ENCODE data around the gene RALGAPB. TPM values are rescaled to one million over a fixed set of nuclear protein-coding genes. Genes with fewer than 3 reads are reported as not detected.
"Not testable (repeated sequence)": the region's sequence is repeated elsewhere in the genome, so short reads cannot be mapped to it uniquely, and the experiment has no call there.

Gene RALGAPB
- total RNA-seq, 3 donors from 2014 or later = 32.8 to 73.6 (median 58.0) TPM

DNA sequence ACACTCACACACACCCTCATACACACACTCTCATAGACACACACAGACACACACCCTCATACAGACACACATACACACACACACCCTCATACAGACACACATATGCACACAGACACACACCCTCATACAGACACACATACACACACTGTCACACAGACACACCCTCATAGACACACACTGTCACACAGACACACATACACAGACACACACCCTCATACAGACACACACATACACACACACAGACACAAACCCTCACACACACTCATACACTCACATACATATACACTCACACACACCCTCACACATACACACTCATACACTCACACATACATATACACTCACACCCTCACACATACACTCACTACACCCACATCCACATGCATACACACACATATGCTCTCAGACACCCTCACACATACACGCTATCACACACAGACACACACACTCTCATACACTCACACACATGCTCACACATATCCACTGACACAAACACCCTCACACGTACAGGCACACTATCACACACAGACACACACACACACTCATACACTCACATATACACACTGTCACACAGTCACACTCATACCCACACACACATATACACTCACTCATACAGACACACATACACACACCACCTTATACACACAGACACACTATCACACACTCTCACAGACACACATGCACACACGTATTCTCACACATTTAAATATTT lies 117.5 kb downstream of the RALGAPB start:
- DNase-seq (ENCODE audit: low spot score in 2 of 2) = no peak
- intact Hi-C loops (cut with DNase I; ENCODE audit: low total_unique reads) = no loop called here
- H3K4me3 ChIP-seq = no peak overlapping the region
- H3K36me3 ChIP-seq = no peaks in the 10 kb centered on the region
- H3K27me3 ChIP-seq = no peaks in the 10 kb centered on the region
- no peaks in the 10 kb centered on the region for H3K9me3 ChIP-seq
- H3K4me1 ChIP-seq = no peaks in the 10 kb centered on the region
- H3K27ac ChIP-seq = no peak overlapping the region
- TF ChIP-seq POLR2AphosphoS5 (IDR thresholded peaks at IDR 0.05) = no peak
- TF ChIP-seq POLR2A (IDR thresholded peaks at IDR 0.05) = no peak
- TF ChIP-seq, protein P1, sequence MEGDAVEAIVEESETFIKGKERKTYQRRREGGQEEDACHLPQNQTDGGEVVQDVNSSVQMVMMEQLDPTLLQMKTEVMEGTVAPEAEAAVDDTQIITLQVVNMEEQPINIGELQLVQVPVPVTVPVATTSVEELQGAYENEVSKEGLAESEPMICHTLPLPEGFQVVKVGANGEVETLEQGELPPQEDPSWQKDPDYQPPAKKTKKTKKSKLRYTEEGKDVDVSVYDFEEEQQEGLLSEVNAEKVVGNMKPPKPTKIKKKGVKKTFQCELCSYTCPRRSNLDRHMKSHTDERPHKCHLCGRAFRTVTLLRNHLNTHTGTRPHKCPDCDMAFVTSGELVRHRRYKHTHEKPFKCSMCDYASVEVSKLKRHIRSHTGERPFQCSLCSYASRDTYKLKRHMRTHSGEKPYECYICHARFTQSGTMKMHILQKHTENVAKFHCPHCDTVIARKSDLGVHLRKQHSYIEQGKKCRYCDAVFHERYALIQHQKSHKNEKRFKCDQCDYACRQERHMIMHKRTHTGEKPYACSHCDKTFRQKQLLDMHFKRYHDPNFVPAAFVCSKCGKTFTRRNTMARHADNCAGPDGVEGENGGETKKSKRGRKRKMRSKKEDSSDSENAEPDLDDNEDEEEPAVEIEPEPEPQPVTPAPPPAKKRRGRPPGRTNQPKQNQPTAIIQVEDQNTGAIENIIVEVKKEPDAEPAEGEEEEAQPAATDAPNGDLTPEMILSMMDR (IDR thresholded peaks at IDR 0.05) = no peak

DNA sequence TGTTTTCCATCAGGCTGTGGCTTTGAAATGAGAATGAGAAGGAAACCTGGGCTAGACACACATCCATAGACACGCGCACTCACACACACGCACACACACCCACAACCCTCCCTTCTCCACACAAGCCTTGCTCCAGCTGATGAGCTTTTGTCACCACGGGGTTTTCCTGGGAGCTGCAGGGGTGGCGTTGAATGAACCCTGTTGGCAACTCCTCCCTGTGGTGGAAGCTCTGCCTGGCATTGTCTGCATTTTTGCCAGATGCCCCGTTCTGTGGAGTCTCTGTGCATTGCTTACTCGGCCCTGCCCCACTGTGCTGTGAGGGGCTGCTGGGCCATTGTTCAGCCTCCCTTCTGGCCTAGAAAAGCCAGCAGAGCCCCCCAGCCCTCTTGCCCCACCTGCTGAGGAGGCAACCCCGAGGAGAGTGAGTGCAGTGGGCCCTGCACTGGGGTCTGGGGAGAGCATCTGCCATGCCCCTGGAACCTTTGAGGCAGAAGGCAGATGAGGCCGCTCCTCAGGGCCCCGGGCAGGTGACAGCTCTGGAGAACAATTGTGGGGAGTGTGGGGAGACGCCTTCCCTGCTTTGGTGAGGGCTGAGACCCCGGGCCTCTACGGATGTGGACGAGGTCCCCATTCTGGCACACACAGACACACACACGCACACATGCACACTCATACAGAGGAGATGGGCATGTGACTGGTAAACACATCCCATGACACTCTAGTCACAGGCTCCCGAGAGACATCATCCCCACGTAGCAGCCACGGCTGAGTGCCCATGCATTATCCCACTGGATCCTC lies 118.2 kb downstream of the RALGAPB start:
- intact Hi-C loops (cut with DNase I; ENCODE audit: low total_unique reads) = no loop called here
- H3K27ac ChIP-seq = no peak overlapping the region
- no peaks in the 10 kb centered on the region for H3K9me3 ChIP-seq
- TF ChIP-seq, protein P1 (IDR thresholded peaks at IDR 0.05) = no peak
- TF ChIP-seq POLR2A (IDR thresholded peaks at IDR 0.05) (no peak), POLR2AphosphoS5 (IDR thresholded peaks at IDR 0.05) (no peak)
- H3K27me3 ChIP-seq = no peaks in the 10 kb centered on the region
- H3K4me1 ChIP-seq = no peaks in the 10 kb centered on the region
- H3K36me3 ChIP-seq = no peaks in the 10 kb centered on the region
- no peak for DNase-seq (ENCODE audit: low spot score in 2 of 2)
- H3K4me3 ChIP-seq = no peak overlapping the region

DNA sequence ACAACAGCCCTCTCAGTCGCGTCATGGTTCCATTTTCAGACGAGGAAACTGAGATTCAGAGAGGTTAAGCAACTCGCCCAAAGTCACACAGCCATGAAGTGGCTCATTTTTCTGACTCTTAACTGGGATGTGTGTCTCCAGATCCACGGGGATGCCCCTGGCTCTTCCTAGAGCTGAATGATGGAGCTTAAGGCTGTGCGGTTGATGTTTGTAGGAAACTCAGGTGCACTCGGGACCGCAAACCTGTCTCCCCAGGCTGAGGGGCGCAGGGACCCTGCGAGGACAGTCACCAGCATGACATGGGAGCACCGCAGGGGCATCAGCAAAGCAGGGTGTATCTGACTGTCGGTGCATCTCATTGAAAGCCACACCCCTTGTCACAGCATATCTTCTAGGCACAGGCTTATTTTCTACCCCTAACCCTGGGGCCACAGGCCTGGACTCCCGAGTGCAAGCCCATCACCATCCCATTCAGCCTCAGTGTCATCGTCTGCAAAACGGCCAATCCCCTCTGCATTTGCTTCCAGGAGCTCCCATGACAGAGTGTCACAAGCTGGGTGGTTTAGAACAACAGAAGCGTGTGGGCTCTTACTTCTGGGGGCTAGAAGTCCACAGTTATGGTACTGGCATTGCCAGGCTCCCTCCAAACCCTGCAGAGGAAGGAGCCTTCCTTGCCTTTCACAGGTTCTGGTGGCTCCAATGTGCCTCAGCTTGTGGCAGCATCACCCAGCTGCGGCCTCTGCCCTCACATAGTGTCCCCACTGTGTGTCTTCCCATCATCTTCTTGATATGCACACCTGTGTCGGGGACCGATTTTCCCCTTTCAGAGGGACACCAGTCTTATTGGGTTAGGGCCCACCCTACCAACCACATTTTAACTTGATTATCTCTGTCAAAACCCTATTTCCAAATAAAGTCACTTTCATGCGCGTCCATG lies 119.1 kb downstream of the RALGAPB start:
- intact Hi-C loops (cut with DNase I; ENCODE audit: low total_unique reads) = no loop called here
- no peaks in the 10 kb centered on the region for H3K9me3 ChIP-seq
- no peaks in the 10 kb centered on the region for H3K27me3 ChIP-seq
- no peaks in the 10 kb centered on the region for H3K4me1 ChIP-seq
- no peak for TF ChIP-seq POLR2A (IDR thresholded peaks at IDR 0.05)
- TF ChIP-seq, protein P1 (IDR thresholded peaks at IDR 0.05) = no peak
- TF ChIP-seq POLR2AphosphoS5 (IDR thresholded peaks at IDR 0.05) = no peak
- no peaks in the 10 kb centered on the region for H3K36me3 ChIP-seq
- H3K4me3 ChIP-seq = no peak overlapping the region
- H3K27ac ChIP-seq = no peak overlapping the region
- DNase-seq (ENCODE audit: low spot score in 2 of 2) = no peak

DNA sequence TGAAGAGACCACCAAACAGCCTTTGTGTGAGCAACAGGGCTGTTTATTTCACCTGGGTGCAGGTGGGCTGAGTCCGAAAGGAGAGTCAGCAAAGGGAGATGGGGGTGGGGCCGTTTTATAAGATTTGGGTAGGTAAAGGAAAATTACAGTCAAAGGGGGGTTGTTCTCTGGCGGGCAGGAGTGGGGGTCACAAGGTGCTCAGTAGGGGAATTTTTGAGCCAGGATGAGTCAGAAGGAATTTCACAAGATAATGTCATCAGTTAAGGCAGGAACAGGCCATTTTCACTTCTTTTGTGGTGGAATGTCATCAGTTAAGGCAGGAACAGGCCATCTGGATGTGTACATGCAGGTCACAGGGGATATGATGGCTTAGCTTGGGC lies 119.8 kb downstream of the RALGAPB start:
- H3K4me3 ChIP-seq; H3K36me3 ChIP-seq; DNase-seq (ENCODE audit: low spot score in 2 of 2); H3K4me1 ChIP-seq; intact Hi-C loops (cut with DNase I; ENCODE audit: low total_unique reads); H3K27ac ChIP-seq; H3K9me3 ChIP-seq; H3K27me3 ChIP-seq: not testable (repeated sequence)

DNA sequence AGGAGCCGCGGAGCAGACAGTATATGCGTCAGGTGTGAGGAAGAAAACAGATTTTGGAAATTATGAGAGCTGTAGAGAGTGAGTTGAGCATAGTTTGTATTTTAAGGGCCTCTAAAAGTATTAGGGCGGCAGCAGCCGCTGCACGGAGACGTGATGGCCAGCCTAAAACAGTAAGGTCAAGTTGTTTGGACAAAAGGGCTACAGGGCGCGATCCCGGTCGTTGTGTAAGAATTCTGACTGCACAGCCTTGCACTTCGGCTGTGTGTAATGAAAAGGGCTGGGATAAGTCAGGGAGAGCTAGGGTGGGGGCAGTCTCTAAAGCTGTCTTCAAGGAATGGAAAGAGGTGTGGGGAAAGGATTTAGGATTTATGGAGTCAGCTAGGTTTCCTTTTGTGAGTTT lies 121.6 kb downstream of the RALGAPB start:
- H3K27ac ChIP-seq; H3K36me3 ChIP-seq; H3K4me3 ChIP-seq; H3K9me3 ChIP-seq; intact Hi-C loops (cut with DNase I; ENCODE audit: low total_unique reads); DNase-seq (ENCODE audit: low spot score in 2 of 2); H3K4me1 ChIP-seq; H3K27me3 ChIP-seq: not testable (repeated sequence)

DNA sequence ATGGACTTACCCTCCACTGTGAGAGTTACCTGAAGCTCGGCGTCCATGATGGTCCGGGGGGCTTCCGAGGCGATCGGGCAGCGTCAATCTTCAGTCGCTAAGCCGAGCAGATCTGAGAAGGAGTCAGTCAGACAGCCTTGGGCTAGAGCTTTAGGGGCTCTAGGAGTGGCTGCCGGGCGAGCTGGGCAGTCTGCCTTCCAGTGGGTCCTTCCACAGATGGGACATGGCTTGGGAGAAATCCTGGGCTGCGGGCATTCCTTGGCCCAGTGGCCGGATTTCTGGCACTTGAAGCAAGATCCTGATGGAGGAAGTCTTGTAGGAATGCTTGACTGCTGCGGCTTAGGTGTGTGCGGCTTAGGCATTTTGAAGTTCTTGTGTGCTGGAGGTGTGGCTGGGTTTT lies 123.2 kb downstream of the RALGAPB start:
- not testable (repeated sequence) for DNase-seq (ENCODE audit: low spot score in 2 of 2)

More for the DNA sequence above, 123.2 kb downstream of the RALGAPB start:
- H3K4me3 ChIP-seq; H3K27me3 ChIP-seq; H3K36me3 ChIP-seq; H3K9me3 ChIP-seq; intact Hi-C loops (cut with DNase I; ENCODE audit: low total_unique reads); H3K4me1 ChIP-seq; H3K27ac ChIP-seq: not testable (repeated sequence)

All from breast epithelium (tissue), 4 donors.